MM.1S (cell line): ENCODE results near the gene ADAMTSL3.

Source experiments
- CTCF ChIP-seq: fragments of 300-600 bp; sonication (generic); IDR thresholded peaks from 2 replicates; pipeline ENCODE4 v1.5.1; 2016; ENCODE audit warnings: antibody characterized with exemption, low read length, mixed read lengths
- EZH2 ChIP-seq: fragments of 300-600 bp; sonication (generic); optimal IDR thresholded peaks from 2 replicates; pipeline ENCODE3; 2017; ENCODE audit warnings: low read depth, mild to moderate bottlenecking, antibody characterized with exemption, low read length, mixed read lengths
- EZH2phosphoT487 ChIP-seq: fragments of 300-600 bp; sonication (generic); IDR thresholded peaks from 2 replicates; pipeline ENCODE4 v1.6.1; 2018; ENCODE audit warnings: antibody characterized with exemption, low read length

- TF ChIP-seq CTCF (no peak), EZH2phosphoT487 (no peak), EZH2 (no peak)
Measured at GRCh38 chr15:83653288-83653638, 660 bp upstream of the ADAMTSL3 start.
